ENCODE results near the gene HUNK.

The HUNK gene

DNA sequence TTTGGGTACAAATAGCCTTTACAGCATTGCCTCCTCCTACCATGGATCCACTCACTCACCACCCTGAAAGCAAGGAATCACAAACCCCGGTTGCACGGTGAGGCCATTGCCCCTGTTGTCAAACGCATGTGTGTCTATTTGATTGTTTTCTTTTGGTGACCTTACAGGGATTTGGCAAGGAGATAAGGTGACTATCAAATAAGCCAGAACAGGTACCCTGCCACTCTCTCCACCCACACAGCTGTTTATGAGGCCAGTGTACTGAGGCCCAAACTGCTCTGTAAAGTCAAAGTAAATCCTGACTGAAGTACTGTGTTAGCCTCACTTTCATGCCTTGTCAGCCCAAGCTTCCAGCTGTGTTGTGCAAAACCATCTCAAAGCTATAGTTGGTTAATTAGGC, 136.4 kb downstream of the HUNK start:
- TF ChIP-seq, protein P1, sequence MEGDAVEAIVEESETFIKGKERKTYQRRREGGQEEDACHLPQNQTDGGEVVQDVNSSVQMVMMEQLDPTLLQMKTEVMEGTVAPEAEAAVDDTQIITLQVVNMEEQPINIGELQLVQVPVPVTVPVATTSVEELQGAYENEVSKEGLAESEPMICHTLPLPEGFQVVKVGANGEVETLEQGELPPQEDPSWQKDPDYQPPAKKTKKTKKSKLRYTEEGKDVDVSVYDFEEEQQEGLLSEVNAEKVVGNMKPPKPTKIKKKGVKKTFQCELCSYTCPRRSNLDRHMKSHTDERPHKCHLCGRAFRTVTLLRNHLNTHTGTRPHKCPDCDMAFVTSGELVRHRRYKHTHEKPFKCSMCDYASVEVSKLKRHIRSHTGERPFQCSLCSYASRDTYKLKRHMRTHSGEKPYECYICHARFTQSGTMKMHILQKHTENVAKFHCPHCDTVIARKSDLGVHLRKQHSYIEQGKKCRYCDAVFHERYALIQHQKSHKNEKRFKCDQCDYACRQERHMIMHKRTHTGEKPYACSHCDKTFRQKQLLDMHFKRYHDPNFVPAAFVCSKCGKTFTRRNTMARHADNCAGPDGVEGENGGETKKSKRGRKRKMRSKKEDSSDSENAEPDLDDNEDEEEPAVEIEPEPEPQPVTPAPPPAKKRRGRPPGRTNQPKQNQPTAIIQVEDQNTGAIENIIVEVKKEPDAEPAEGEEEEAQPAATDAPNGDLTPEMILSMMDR (IDR thresholded peaks at IDR 0.05; ENCODE audit: low read depth, low read length): no peak
- H3K4me3 ChIP-seq (ENCODE audit: low read depth, low read length): no peak overlapping the region

DNA sequence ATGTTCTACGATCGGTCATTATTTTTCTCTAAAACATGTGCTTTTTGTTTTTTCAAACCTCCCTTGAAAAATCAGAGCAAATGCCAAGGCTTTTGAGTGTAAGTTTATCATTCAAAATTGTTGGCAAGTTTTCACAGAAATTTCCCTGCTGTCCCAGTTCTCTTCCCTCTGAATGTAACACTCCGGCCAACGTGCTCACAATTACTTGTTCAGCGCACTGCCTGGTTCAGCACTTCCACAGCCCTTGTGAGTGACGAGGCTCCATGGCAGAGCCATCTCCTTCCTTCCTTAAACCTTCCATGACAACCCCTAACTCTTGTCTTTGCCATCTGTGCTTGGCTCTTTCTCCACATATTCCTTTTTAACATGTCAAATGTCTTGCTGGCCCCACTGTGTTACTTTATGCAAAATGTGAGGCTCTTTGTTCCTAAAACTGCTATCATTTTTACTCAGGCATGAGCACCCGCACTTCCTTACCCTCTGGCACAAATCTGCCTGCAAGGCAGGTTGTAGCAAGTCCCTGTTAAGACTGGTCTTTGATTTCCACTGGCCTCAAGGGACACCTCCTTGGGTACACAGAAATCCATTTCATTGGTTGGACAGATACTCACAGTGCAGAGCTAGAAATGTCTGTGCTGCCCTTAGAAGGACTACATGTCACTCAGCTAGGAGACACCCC, 142.8 kb downstream of the HUNK start:
- TF ChIP-seq, protein P1 (IDR thresholded peaks at IDR 0.05; ENCODE audit: low read depth, low read length): no peak
- no peak overlapping the region for H3K4me3 ChIP-seq (ENCODE audit: low read depth, low read length)

DNA sequence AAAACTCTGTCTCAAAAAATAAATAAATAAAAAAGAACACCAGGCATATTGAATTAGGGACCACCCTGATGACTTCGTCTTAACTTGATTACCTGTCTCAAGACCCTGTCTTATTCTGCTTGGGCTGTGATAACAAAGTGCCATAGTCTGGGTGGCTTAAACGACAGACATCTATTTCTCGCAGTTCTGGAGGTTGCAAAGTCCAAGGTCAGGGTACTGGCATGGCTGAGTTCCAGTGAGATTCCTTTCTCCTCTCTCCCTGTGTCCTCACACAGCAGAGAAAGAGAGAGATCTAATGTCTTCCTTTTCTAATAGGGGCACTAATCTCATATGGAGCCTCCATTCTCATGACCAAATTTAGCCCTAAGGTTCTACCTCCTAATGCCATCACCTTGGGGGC, 145.6 kb downstream of the HUNK start:
- no peak overlapping the region for H3K4me3 ChIP-seq (ENCODE audit: low read depth, low read length)
- TF ChIP-seq, protein P1 (IDR thresholded peaks at IDR 0.05; ENCODE audit: low read depth, low read length): no peak

DNA sequence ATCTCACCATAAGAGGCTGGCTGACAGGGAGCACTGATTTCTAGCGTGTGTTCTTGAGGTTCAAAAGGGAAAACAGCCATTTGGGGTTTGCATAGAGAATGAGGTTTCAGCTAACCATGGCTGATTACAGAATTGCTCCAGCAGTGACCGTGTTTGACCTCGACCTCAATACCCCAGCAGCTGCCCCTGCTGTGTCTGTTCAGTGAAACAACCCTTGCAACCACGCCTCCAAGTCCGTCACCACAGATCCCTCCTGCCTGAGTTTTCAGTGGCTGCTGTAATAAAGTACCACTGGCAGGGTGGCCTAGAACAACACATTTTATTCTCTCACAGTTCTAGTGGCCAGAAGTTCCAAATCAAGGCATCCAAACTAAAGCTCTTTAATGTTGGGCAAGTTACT, 147.7 kb downstream of the HUNK start:
- H3K4me3 ChIP-seq (ENCODE audit: low read depth, low read length): no peak overlapping the region
- TF ChIP-seq, protein P1 (IDR thresholded peaks at IDR 0.05; ENCODE audit: low read depth, low read length): no peak

DNA sequence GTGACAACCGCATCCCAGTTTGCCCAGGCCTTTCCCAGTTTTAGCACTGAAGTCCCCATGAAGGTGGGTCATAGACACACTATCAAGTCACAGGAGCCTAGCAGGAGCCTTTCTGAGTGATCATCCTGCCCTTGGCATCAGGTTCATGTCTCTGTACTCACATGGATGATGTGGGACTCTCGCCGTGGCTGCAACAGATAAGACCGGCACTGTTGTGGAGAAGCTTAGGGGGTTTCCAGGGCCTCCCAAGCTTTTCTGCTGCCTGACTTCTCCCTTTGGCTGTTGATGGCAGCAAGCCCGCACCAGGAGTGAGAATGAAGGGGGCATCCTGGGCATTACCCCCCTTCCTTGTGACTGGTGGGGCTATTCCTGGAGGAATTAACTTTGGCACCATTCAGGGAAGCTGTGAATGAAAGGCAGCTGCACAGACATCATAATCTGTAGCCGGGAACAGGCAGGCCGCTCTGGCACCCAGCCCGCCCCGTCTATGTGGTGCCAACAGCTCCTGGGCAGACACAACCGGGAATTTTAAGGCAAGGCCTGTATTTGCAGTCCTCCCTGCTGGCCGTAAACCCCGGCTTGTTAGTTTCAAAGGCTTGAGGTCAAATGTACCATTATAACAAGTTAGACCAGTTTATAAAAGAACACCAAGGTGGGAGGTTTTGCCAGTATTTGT, 148.6 kb downstream of the HUNK start:
- TF ChIP-seq, protein P1 (IDR thresholded peaks at IDR 0.05; ENCODE audit: low read depth, low read length): no peak
- H3K4me3 ChIP-seq (ENCODE audit: low read depth, low read length): no peak overlapping the region

DNA sequence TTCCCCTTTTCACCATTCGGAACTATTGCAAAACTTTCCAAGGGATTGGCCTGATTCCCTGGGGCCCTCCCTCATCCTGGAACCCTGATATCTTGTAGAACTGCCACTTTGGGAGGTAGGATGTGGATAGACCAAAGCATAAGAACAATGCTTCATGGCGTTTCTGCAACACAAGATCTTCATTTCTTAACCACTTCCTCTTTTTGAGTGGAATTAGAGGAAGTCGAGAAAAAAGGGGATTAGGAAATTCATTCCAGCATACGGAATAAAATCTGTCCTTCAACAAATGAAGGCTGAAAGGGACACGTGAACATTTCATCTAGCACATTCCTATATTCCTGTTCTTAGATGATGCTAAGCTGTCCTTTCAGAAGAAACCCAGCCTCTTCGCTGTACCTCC, 149.3 kb downstream of the HUNK start:
- TF ChIP-seq, protein P1 (IDR thresholded peaks at IDR 0.05; ENCODE audit: low read depth, low read length): no peak
- H3K4me3 ChIP-seq (ENCODE audit: low read depth, low read length): no peak overlapping the region

DNA sequence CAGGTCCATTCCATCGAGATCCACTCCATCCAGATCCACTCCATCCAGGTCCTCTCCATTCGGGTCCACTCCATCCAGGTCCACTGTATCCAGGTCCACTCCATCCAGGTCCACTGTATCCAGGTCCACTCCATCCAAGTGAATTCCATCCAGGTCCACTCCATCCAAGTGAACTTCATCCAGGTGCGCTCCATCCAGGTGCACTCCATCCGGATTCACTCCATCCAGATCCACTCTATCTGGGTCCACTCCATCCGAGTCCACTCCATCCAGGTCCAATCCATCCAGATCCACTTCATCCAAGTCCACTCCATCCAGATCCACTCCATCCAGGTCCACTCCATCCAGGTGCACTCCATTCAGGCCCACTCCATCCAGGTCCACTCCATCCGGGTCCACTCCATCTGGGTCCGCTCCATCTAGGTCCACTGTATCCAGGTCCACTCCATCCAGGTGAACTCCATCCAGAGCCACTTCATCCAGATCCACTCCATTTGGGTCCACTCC, 157.4 kb downstream of the HUNK start:
- H3K4me3 ChIP-seq (ENCODE audit: low read depth, low read length): no peak overlapping the region
- TF ChIP-seq, protein P1 (IDR thresholded peaks at IDR 0.05; ENCODE audit: low read depth, low read length): no peak
